Motor neuron (in vitro differentiated cells): Measurements from ENCODE around the gene FCHSD2. TPM values are rescaled to one million over a fixed set of nuclear protein-coding genes. Genes with fewer than 3 reads are reported as not detected.
"Not testable (repeated sequence)": the region's sequence is repeated elsewhere in the genome, so short reads cannot be mapped to it uniquely, and the experiment has no call there.

Source experiments
- ATAC-seq, 8 experiments: fragments of 200-7000 bp; cut with Tn5 transposase; replicated peaks in 6 of 8; 2 replicates each; pipeline ENCODE4 v1.8.0; 2021; ENCODE audit warnings: mild to moderate bottlenecking in 8 of 8, moderate library complexity in 8 of 8
- H3K27ac ChIP-seq, 2 donors: fragments of 250-450 bp; sonication (Bioruptor Pico); 2 replicates each; pipeline ENCODE4 v1.9.0; 2021; ENCODE audit warnings: antibody characterized with exemption in 2 of 2, mild to moderate bottlenecking in 2 of 2, moderate library complexity in 1 of 2
- H3K4me1 ChIP-seq, 2 donors: fragments of 250-450 bp; sonication (Bioruptor Pico); replicated peaks in 1 of 2; 2 replicates each; pipeline ENCODE4 v1.6.1; 2021; ENCODE audit warnings: antibody characterized with exemption in 2 of 2, mild to moderate bottlenecking in 2 of 2, moderate library complexity in 1 of 2
- H3K4me3 ChIP-seq, 5 donors: fragments of 250-450 bp; sonication (Bioruptor Pico); 2 replicates each; pipeline ENCODE4 v1.9.0; 2021; ENCODE audit warnings: antibody characterized with exemption in 5 of 5, mild to moderate bottlenecking in 5 of 5, moderate library complexity in 4 of 5
- whole genome bisulfite sequencing, 10 experiments: fragments of 450-650 bp; shearing (Covaris generic); methylation state at CpG; one replicate each; pipeline ENCODE4 v1.0.0; 2022; 5-methylcytosine and 5-hydroxymethylcytosine counted together
- in situ Hi-C, 9 experiments: fragments of 400-800 bp; cut with MboI; loops; one replicate each; pipeline ENCODE4 v1.15.0; 2021; ENCODE audit warnings: low sequenced_read_pairs in 9 of 9, low pct_unique_long_range_greater_than_20kb in 2 of 9; ENCODE audit not compliant: unreplicated experiment in 9 of 9
- total RNA-seq, 8 experiments: library from RNA; unstranded; fragments of 300-600 nt; gene quantifications; 2 replicates each; pipeline versions ENCODE4 v1.2.3 to v1.2.4, GENCODE V29; 2022

The FCHSD2 gene
- total RNA-seq, 8 experiments from 2014 or later, result 11.6 to 22.1 (median 18.0) TPM

DNA sequence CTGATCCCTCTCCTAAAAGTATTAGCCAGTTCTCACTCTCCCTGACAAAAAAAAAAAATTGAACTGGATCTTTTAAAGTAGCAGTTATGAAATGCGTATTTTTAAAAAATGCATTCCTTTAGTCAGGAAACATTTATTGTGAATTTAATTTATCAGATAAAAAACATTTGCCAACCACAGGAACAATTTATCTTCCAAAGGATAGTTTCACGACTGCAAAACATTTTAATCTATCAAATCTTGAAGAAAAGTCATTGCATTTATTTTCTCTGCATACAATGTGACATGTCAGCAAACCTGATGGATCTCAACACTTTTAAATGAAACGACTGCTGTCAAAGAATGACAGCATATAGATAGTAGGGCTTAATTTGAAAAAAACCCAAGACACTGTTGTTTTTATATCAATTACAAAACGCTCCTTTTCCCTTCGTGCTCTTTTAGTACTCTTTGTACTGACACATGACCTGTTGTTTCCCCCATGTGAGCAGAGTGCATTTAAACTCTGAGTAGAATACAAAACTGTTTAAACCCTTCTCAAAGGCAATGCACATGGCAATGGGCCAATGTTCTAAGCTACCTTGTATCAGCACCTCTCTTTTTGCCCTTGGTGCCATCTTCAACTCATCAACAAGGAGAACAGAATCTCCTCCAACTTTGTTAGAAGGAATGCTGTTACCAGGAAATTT lies 220.9 kb downstream of the FCHSD2 start:
- no peak for ATAC-seq
- H3K27ac ChIP-seq, result no peak overlapping the region

DNA sequence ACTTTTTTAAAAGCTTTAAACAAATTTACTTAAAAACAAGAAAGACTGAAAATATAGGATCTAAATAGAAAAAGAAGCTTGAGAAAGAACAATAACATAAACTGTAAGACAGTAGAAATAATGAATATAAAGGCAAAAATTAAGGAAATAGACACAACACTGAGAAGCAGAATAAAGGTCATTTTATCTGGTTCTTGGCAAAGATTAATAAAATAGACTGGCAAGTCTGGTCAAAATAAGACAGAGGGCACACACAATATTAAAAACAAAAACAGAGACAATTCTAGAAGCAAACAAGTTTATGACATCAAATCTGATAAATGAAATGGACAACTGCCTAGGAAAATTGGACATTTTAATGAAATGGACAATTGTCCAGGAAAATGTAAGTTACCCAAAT lies 222.1 kb downstream of the FCHSD2 start:
- no peak overlapping the region for H3K4me3 ChIP-seq

More for the DNA sequence above, 220.9 kb downstream of the FCHSD2 start:
- WGBS, 10 experiments, result 64 to 96% (median 88%) methylated on average over 1 to 5 of the region's 5 CpGs
- H3K4me3 ChIP-seq, result no peak overlapping the region
- no peaks in the 10 kb centered on the region for H3K4me1 ChIP-seq
- in situ Hi-C loops, result no loop called here

DNA sequence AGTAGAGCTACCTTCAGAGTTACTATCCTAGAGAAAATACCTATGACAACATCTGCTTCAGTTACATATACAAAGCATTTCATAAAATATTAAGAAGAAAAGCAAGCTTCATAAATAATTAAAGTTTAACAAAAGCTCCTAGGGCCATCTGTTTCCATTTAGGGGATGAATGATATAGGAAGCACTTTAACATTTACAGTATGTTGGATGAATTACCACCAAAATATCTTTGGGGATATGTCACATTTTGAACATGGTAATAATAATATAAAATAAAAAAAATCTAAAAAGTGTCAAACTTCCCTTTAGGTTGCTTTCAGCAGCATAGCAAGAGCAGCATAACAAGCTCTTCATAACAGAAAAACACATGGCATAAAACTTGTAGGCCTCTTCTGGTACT lies 223.3 kb downstream of the FCHSD2 start:
- ATAC-seq, result no peak
- H3K4me3 ChIP-seq, result no peak overlapping the region
- in situ Hi-C loops, result no loop called here
- H3K4me1 ChIP-seq, result no peaks in the 10 kb centered on the region
- H3K27ac ChIP-seq, result no peak overlapping the region

More for the DNA sequence above, 222.1 kb downstream of the FCHSD2 start:
- in situ Hi-C loops, result no loop called here
- H3K4me1 ChIP-seq, result no peaks in the 10 kb centered on the region
- no peak overlapping the region for H3K27ac ChIP-seq
- no peak for ATAC-seq

DNA sequence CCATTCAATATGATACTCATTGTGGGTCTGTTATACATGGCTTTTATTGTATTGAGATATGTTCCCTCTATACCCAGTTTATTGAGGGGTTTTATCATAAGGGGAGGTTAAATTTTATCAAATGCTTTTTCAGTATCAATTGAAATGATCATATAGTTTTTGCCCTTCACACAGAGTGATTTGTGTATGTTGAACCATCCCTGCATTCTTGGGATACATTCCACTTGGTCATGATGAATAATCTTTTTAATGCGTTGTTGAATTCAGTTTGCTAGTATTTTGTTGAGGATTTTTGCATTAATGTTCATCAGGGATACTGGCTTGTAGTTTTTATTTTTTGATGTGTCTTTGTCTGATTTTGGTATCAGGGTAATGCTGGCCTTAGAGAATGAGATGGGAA lies 229.9 kb downstream of the FCHSD2 start:
- WGBS, 10 experiments, result 91 to 100% (median 100%) methylated on average over 1 of the region's 1 CpG; no CpG with 5 or more reads in 4 of the 10 experiments
- H3K4me1 ChIP-seq, result no peaks in the 10 kb centered on the region
- H3K27ac ChIP-seq, result no peak overlapping the region
- no peak overlapping the region for H3K4me3 ChIP-seq
- in situ Hi-C loops, result no loop called here
- ATAC-seq, result no peak

DNA sequence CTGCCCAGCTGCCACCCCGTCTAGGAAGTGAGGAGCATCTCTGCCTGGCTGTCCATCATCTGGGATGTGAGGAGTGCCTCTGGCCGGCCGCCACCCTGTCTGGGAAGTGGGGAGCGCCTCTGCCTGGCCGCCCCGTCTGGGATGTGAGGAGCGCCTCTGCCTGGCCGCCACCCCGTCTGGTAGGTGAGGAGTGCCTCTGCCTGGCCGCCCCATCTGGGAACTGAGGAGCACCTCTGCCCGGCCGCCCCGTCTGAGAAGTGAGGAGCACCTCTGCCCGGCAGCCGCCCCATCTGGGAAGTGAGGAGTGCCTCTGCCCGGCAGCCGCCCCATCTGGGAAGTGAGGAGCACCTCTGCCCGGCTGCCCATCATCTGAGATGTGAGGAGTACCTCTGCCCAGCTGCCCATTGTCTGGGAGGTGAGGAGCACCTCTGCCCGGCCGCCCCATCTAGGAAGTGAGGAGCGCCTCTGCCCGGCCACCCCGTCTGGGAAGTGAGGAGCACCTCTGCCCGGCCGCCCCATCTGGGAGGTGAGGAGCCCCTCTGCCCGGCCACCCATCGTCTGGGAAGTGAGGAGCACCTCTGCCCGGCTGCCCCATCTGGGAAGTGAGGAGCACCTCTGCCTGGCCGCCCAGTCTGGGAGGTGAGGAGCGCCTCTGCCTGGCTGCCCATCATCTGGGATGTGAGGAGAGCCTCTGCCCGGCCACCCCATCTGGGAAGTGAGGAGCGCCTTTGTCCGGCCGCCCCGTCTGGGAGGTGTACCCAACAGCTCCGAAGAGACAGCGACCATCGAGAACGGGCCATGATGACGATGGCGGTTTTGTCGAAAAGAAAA lies 232.3 kb downstream of the FCHSD2 start:
- H3K4me3 ChIP-seq, ATAC-seq, in situ Hi-C loops, H3K27ac ChIP-seq, H3K4me1 ChIP-seq: not testable (repeated sequence)
- WGBS, 10 experiments, result no CpG with 5 or more reads among the region's 42 CpGs

DNA sequence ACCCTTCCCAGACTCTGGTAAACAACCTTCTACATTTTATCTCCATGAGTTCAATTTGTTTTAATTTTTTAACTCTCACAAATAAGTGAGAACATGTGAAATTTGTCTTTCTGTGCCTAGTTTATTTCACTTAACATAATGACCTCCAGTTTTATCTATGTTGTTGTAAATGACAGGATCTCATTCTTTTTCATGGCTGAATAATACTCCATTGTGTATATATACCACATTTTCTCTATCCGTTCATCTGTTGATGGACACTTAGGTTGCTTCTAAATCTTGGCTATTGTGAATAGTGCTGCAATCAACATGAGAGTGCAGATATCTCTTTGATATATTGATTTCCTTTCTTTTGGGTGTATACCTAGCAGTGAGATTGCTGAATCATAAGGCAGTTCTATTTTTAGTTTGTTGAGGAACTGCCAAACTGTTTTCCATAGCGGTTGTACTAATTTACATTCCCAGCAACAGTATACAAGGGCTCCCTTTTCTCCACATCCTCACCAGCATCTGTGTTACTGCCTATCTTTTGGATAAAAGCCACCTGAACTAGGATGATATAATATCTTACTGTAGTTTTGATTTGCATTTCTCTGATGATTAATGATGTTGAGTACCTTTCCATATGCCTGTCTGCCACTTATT lies 234.0 kb downstream of the FCHSD2 start:
- no peak overlapping the region for H3K27ac ChIP-seq
- ATAC-seq, result peak in 2 of 8 experiments; percentile 97
- WGBS, 10 experiments, result 69 to 100% (median 100%) methylated on average over 1 to 2 of the region's 2 CpGs; no CpG with 5 or more reads in 4 of the 10 experiments
- H3K4me1 ChIP-seq, result no peaks in the 10 kb centered on the region
- in situ Hi-C loops, result no loop called here
- no peak overlapping the region for H3K4me3 ChIP-seq

DNA sequence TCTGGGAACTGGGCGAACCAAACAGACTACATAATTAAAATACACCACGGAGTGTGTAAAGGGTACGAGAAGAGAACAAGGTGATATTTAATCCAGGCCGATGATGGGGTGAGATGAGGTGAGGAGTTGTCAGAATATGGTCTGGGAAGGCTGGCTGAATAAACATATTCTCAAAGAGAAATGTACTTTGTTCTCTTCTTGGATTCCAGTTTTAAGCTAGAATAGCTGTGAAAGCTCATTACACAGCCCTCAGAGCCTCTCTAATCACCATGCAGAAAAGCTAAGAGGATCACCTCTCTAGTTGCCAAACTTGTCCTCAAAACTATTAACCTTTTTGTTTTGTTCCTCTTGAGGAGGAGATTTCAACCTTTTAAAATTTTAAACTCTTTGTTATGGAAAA lies 238.1 kb downstream of the FCHSD2 start:
- ATAC-seq, result no peak
- H3K4me3 ChIP-seq, result no peak overlapping the region
- H3K27ac ChIP-seq, result no peak overlapping the region
- in situ Hi-C loops, result no loop called here
- no peaks in the 10 kb centered on the region for H3K4me1 ChIP-seq
- 86 to 100% (median 96%) methylated on average over 2 to 4 of the region's 4 CpGs; no CpG with 5 or more reads in 2 of the 10 experiments for WGBS, 10 experiments

DNA sequence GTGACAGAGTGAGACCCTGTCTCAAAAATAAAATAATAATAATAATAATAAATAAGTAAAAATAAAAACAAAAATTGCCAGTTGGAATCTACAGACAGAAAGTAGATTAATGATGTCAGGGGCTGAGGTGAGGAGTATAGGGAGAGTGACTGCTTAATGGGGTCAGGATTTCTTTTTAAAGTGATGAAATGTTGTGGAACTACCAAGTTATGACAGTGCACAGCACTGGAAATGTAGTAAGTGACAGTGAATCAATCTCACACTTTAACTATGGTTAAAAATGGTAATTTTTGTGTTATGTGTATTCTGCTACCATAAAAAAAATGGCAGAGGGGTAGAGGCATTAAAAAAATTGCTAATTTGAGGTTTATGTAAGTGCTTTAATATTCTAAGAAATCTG lies 240.7 kb downstream of the FCHSD2 start:
- ATAC-seq, result no peak
- in situ Hi-C loops, result no loop called here
- Histone ChIP-seq H3K4me3 (no peak overlapping the region), H3K27ac (no peak overlapping the region), H3K4me1 (no peaks in the 10 kb centered on the region)

DNA sequence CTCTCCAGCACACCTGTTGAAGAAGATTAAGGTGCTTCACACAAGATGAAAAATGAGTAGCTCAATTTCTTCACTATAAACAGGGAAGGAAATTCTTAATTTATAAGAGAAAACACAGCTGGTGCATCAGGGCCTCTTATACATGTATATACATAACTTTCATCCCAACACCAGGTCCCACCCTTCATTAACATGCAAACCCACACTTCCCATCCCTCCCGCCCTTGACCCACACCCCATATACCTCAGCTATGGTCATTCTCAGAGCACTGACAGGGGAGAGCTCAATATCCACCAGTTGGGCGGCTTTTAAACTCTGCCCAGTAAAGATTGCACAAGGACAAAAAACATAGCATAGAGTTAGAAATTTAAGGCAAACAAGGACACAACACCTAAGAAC lies 242.1 kb downstream of the FCHSD2 start:
- in situ Hi-C loops, result no loop called here
- WGBS, 10 experiments, result 20 to 100% (median 90%) methylated on average over 1 to 2 of the region's 2 CpGs; no CpG with 5 or more reads in 7 of the 10 experiments
- Histone ChIP-seq H3K4me1 (no peaks in the 10 kb centered on the region), H3K4me3 (no peak overlapping the region), H3K27ac (no peak overlapping the region)
- ATAC-seq, result peak in 3 of 8 experiments; percentile 93 to 97 (median 94)

DNA sequence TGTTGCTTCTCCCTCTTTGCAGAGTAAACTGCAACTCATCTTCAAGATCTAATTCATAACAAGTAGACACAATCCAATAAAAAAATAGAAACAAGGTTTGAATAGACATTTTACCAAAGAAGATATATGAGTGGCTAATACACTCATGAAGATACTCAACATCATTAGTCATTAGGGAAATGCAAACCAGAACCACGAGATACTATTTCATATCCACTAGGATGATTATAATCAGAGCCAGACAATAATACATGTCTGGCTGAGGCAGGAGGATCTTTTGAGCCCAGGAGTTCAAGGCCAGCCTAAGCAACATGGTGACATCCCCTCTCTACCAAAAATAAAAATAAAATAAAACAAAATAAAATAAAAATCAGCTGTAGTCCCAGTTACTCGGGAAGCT lies 242.9 kb downstream of the FCHSD2 start:
- Histone ChIP-seq H3K4me1 (no peaks in the 10 kb centered on the region), H3K27ac (no peak overlapping the region), H3K4me3 (no peak overlapping the region)
- in situ Hi-C loops, result loop anchor here in 1 of 9 experiments (25.0 kb wide), 1 partner anchor 238 kb away; the partner anchor contains the start of gene FCHSD2
- 44 to 100% (median 89%) methylated on average over 1 to 2 of the region's 2 CpGs for WGBS, 10 experiments
- ATAC-seq, result no peak

DNA sequence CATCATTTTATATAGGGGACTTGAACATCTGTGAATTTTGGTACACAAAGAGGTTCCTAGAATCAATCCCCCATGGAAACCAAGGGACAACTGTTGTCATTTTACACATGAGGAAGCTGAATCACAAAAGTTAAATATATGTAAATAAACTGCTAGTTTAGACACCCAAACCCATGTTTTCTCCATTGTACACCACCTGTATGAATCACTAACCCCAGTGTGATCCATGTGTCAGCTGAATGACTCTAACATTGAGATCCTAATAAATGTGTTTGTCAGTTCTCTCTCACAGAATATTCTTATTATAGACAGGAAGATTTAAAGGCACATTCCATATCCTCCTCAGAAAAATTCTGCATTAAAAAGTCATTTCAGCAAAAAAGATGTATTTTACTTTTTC lies 244.6 kb downstream of the FCHSD2 start:
- in situ Hi-C loops, result loop anchor here in 1 of 9 experiments (25.0 kb wide), 1 partner anchor 240 kb away; the partner anchor contains the start of gene FCHSD2
- peak in 2 of 8 experiments; percentile 39 to 50 for ATAC-seq

DNA sequence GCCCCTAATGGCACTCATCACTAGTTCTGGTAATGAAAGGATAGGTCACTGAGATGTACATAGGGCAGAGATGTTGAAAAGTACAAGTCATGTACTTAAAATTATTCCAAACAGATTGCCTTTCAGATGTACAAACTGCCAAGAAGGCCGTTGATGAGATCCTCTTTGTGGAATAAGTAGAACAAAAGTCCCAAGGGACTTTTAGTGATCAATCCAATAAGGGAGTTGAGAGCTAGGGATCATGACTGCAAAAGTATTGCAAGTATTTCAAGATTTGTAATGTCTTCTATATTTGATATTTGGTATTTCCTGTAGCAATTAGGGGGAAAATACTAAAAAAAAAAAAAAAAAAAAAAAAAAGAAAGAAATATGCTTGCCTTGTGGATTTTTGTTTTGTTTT lies 245.7 kb downstream of the FCHSD2 start:
- in situ Hi-C loops, result loop anchor here in 1 of 9 experiments (25.0 kb wide), 1 partner anchor 241 kb away; the partner anchor contains the start of gene FCHSD2
- Histone ChIP-seq H3K4me3 (no peak overlapping the region), H3K4me1 (no peaks in the 10 kb centered on the region), H3K27ac (no peak overlapping the region)
- WGBS, 10 experiments, result 45 to 100% (median 92%) methylated on average over 1 of the region's 1 CpG; no CpG with 5 or more reads in 1 of the 10 experiments
- no peak for ATAC-seq

More for the DNA sequence above, 244.6 kb downstream of the FCHSD2 start:
- Histone ChIP-seq H3K4me3 (no peak overlapping the region), H3K27ac (no peak overlapping the region), H3K4me1 (no peaks in the 10 kb centered on the region)

DNA sequence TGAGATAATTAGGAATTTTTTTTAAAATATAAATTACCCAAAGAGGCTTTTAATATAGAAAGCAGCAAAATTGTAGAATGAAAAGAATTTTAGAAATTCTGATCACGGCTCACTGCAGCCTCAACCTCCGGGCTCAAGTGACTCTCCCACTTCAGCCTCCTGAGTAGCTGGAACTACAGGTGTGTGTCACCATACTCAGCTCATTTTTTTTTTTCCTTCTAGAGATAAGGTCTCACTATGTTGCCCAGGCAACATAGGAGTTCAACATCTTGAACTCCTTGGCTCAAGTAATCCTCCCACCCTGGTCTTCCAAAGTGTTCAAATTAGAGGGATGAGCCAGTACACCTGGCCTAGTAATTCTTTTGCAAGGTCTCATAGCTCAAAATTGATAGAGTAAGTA lies 251.2 kb downstream of the FCHSD2 start:
- 95 to 100% (median 100%) methylated on average over 2 of the region's 2 CpGs; no CpG with 5 or more reads in 5 of the 10 experiments for WGBS, 10 experiments

More for the DNA sequence above, 251.2 kb downstream of the FCHSD2 start:
- Histone ChIP-seq H3K4me1 (no peaks in the 10 kb centered on the region), H3K27ac (no peak overlapping the region), H3K4me3 (no peak overlapping the region)
- in situ Hi-C loops, result loop anchor here in 1 of 9 experiments (25.0 kb wide), 1 partner anchor 246 kb away; the partner anchor contains the start of gene FCHSD2
- ATAC-seq, result no peak
